ENCODE results near the gene METTL25B. TPM values are rescaled to one million over a fixed set of nuclear protein-coding genes. Genes with fewer than 3 reads are reported as not detected.
"Not testable (repeated sequence)": the region's sequence is repeated elsewhere in the genome, so short reads cannot be mapped to it uniquely, and the experiment has no call there.

Gene METTL25B
- total and polyA plus RNA-seq, 9 donors, result 18.1 to 39.6 (median 33.2) TPM

- TF ChIP-seq EP300 (IDR thresholded peaks at IDR 0.05), result no peak
- TF ChIP-seq POLR2A (IDR thresholded peaks at IDR 0.05), result no peak
- TF ChIP-seq CTCF (IDR thresholded peaks at IDR 0.05), result no peak
- H3K27me3 ChIP-seq, result no peaks in the 10 kb centered on the region
- 75 to 77% (median 76%) methylated on average over 8 of the region's 8 CpGs for WGBS, 3 donors
- no peaks in the 10 kb centered on the region for H3K36me3 ChIP-seq
- H3K9me3 ChIP-seq, result no peaks in the 10 kb centered on the region
- H3K4me1 ChIP-seq (ENCODE audit: insufficient read depth), result peaks cover 8% of the 10 kb centered on the region
- DNase-seq, result peak in 1 of 5 donors; percentile 13
- no peak overlapping the region for H3K4me3 ChIP-seq
- H3K27ac ChIP-seq, result no peak overlapping the region
- intact Hi-C loops (cut with DNase I), result no loop called here
These were observed 25.9 kb downstream of the METTL25B start for GRCh38 chr1:156754219-156754618.

GRCh38 chr1:156755527-156755950 is 27.3 kb downstream of the METTL25B start:
- H3K27ac ChIP-seq, result no peak overlapping the region
- H3K4me3 ChIP-seq, result no peak overlapping the region
- intact Hi-C loops (cut with DNase I), result no loop called here
- TF ChIP-seq CTCF (IDR thresholded peaks at IDR 0.05) (no peak), EP300 (IDR thresholded peaks at IDR 0.05) (no peak), POLR2A (IDR thresholded peaks at IDR 0.05) (no peak)
- H3K4me1 ChIP-seq (ENCODE audit: insufficient read depth), result peaks cover 3% of the 10 kb centered on the region
- DNase-seq, result no peak
- no peaks in the 10 kb centered on the region for H3K9me3 ChIP-seq
- no peaks in the 10 kb centered on the region for H3K27me3 ChIP-seq
- 64 to 71% (median 67%) methylated on average over 5 of the region's 5 CpGs for WGBS, 3 donors
- no peaks in the 10 kb centered on the region for H3K36me3 ChIP-seq

- Histone ChIP-seq H3K36me3 (no peaks in the 10 kb centered on the region), H3K27me3 (no peaks in the 10 kb centered on the region), H3K4me1 (ENCODE audit: insufficient read depth) (peaks cover 3% of the 10 kb centered on the region), H3K9me3 (no peaks in the 10 kb centered on the region), H3K4me3 (no peak overlapping the region), H3K27ac (no peak overlapping the region)
- DNase-seq, result no peak
- 78 to 94% (median 88%) methylated on average over 1 of the region's 1 CpG for WGBS, 3 donors
- intact Hi-C loops (cut with DNase I), result no loop called here
- TF ChIP-seq EP300 (IDR thresholded peaks at IDR 0.05), result no peak
- no peak for TF ChIP-seq CTCF (IDR thresholded peaks at IDR 0.05)
- TF ChIP-seq POLR2A (IDR thresholded peaks at IDR 0.05), result no peak
These were observed 28.1 kb downstream of the METTL25B start for GRCh38 chr1:156756355-156756754.

GRCh38 chr1:156757572-156758253 is 29.4 kb downstream of the METTL25B start:
- H3K36me3 ChIP-seq; H3K27ac ChIP-seq; H3K27me3 ChIP-seq; H3K9me3 ChIP-seq; intact Hi-C loops (cut with DNase I); H3K4me3 ChIP-seq; H3K4me1 ChIP-seq (ENCODE audit: insufficient read depth): not testable (repeated sequence)
- DNase-seq, result peak in 2 of 5 donors; percentile 8 to 17
- 85 to 92% (median 92%) methylated on average over 10 of the region's 10 CpGs for WGBS, 3 donors

GRCh38 chr1:156760092-156760795 is 32.0 kb downstream of the METTL25B start:
- no peaks in the 10 kb centered on the region for H3K4me1 ChIP-seq (ENCODE audit: insufficient read depth)
- WGBS, 3 donors, result 53 to 63% (median 54%) methylated on average over 6 of the region's 6 CpGs
- no peak for DNase-seq
- intact Hi-C loops (cut with DNase I), result no loop called here
- TF ChIP-seq EP300 (IDR thresholded peaks at IDR 0.05), result no peak
- no peak for TF ChIP-seq POLR2A (IDR thresholded peaks at IDR 0.05)
- no peak for TF ChIP-seq CTCF (IDR thresholded peaks at IDR 0.05)
- no peak overlapping the region for H3K4me3 ChIP-seq
- no peaks in the 10 kb centered on the region for H3K36me3 ChIP-seq
- H3K27ac ChIP-seq, result no peak overlapping the region
- H3K9me3 ChIP-seq, result no peaks in the 10 kb centered on the region
- H3K27me3 ChIP-seq, result no peaks in the 10 kb centered on the region
